WTC11 (cell line): ENCODE results near the gene CYGB. TPM values are rescaled to one million over a fixed set of nuclear protein-coding genes. Genes with fewer than 3 reads are reported as not detected.

ENCODE experiments used
- ATAC-seq: fragments of 200-7000 bp; cut with Tn5 transposase; 2 replicates; pipeline ENCODE4 v1.10.0; 2021; ENCODE audit warnings: mild to moderate bottlenecking, moderate library complexity
- CTCF ChIA-PET: fragments of 300-600 bp; sonication (Branson Sonifier 250); formaldehyde crosslinking; loops from one replicate; lab custom pipeline; 2021; ENCODE audit warnings: antibody characterized with exemption; lab: Charles Lee
- POLR2A ChIA-PET: fragments of 350-600 bp; sonication (Branson Sonifier 250); formaldehyde crosslinking; loops from one replicate; lab custom pipeline; 2021; ENCODE audit warnings: antibody characterized with exemption; lab: Charles Lee
- DNase-seq: peaks from one replicate; pipeline ENCODE4 v3.0.0; 2021; ENCODE audit warnings: low spot score
- H3K27ac Mint-ChIP-seq: 2 replicates; pipeline ENCODE4 v1.8.0; 2021; ENCODE audit warnings: mixed read lengths
- H3K27me3 Mint-ChIP-seq: 2 replicates; pipeline ENCODE4 v1.8.0; 2021; ENCODE audit warnings: low read depth, mild to moderate bottlenecking, moderate library complexity, mixed read lengths
- H3K36me3 Mint-ChIP-seq: 2 replicates; pipeline ENCODE4 v1.8.0; 2021; ENCODE audit warnings: mixed read lengths
- H3K4me1 Mint-ChIP-seq: 2 replicates; pipeline ENCODE4 v1.8.0; 2022; ENCODE audit warnings: mixed read lengths
- H3K4me3 Mint-ChIP-seq: 2 replicates; pipeline ENCODE4 v1.8.0; 2021; ENCODE audit warnings: mild to moderate bottlenecking, moderate library complexity, mixed read lengths
- H3K9me3 Mint-ChIP-seq: 2 replicates; pipeline ENCODE4 v1.8.0; 2021; ENCODE audit warnings: mixed read lengths
- ATF2 ChIP-seq: sonication (generic); formaldehyde crosslinking; IDR thresholded peaks from 2 replicates; pipeline ENCODE4 v1.8.1; 2022; ENCODE audit warnings: low read depth, missing genetic modification reagents, borderline replicate concordance
- ATF6 ChIP-seq: sonication (generic); formaldehyde crosslinking; IDR thresholded peaks from 2 replicates; pipeline ENCODE4 v1.8.1; 2023; ENCODE audit warnings: mild to moderate bottlenecking, missing genetic modification reagents
- CREB1 ChIP-seq: sonication (generic); formaldehyde crosslinking; IDR thresholded peaks from 2 replicates; pipeline ENCODE4 v1.8.0; 2023; ENCODE audit warnings: mild to moderate bottlenecking, missing genetic modification reagents
- E2F4 ChIP-seq: sonication (generic); formaldehyde crosslinking; IDR thresholded peaks from 2 replicates; pipeline ENCODE4 v1.8.1; 2022; ENCODE audit warnings: low read depth, mild to moderate bottlenecking, moderate library complexity, missing genetic modification reagents, borderline replicate concordance
- E2F5 ChIP-seq: sonication (generic); formaldehyde crosslinking; IDR thresholded peaks from 2 replicates; pipeline ENCODE4 v1.8.1; 2022; ENCODE audit warnings: mild to moderate bottlenecking, moderate library complexity, missing genetic modification reagents
- ELF4 ChIP-seq: sonication (generic); formaldehyde crosslinking; IDR thresholded peaks from 2 replicates; pipeline ENCODE4 v1.8.1; 2022; ENCODE audit warnings: low read depth, mild to moderate bottlenecking, moderate library complexity, missing genetic modification reagents
- ESRRA ChIP-seq: sonication (generic); formaldehyde crosslinking; IDR thresholded peaks from 2 replicates; pipeline ENCODE4 v1.8.1; 2022; ENCODE audit warnings: mild to moderate bottlenecking, missing genetic modification reagents, borderline replicate concordance
- FOXP1 ChIP-seq: sonication (generic); formaldehyde crosslinking; IDR thresholded peaks from 2 replicates; pipeline ENCODE4 v1.8.0; 2022; ENCODE audit warnings: missing genetic modification reagents, mild to moderate bottlenecking, moderate library complexity, borderline replicate concordance
- HMGXB4 ChIP-seq: sonication (generic); formaldehyde crosslinking; IDR thresholded peaks from 2 replicates; pipeline ENCODE4 v1.8.1; 2023; ENCODE audit warnings: mild to moderate bottlenecking, moderate library complexity, missing genetic modification reagents
- NFATC4 ChIP-seq: fragments of 250-450 bp; sonication (Bioruptor Pico); IDR thresholded peaks from 2 replicates; pipeline ENCODE4 v1.9.0; 2021; ENCODE audit warnings: mild to moderate bottlenecking
- NFE2L1 ChIP-seq: sonication (generic); formaldehyde crosslinking; IDR thresholded peaks from 2 replicates; pipeline ENCODE4 v1.8.1; 2023; ENCODE audit warnings: missing genetic modification reagents
- NR3C1 ChIP-seq: sonication (generic); formaldehyde crosslinking; conservative IDR thresholded peaks from 2 replicates; pipeline ENCODE4 v1.8.1; 2023; ENCODE audit warnings: low read depth, mild to moderate bottlenecking, missing genetic modification reagents
- RELA ChIP-seq: sonication (generic); formaldehyde crosslinking; IDR thresholded peaks from 2 replicates; pipeline ENCODE4 v1.8.1; 2022; ENCODE audit warnings: missing genetic modification reagents, mild to moderate bottlenecking, borderline replicate concordance
- SMAD4 ChIP-seq: sonication (generic); formaldehyde crosslinking; IDR thresholded peaks from 2 replicates; pipeline ENCODE4 v1.8.0; 2022; ENCODE audit warnings: mild to moderate bottlenecking, missing genetic modification reagents
- TEAD1 ChIP-seq: sonication (generic); formaldehyde crosslinking; IDR thresholded peaks from 2 replicates; pipeline ENCODE4 v1.8.0; 2022; ENCODE audit warnings: mild to moderate bottlenecking, missing genetic modification reagents
- ZBTB43 ChIP-seq: sonication (generic); formaldehyde crosslinking; IDR thresholded peaks from 2 replicates; pipeline ENCODE4 v1.8.1; 2023; ENCODE audit warnings: mild to moderate bottlenecking, missing genetic modification reagents
- ZMAT4 ChIP-seq: fragments of 250-450 bp; sonication (Bioruptor Pico); IDR thresholded peaks from 2 replicates; pipeline ENCODE4 v1.9.0; 2021; ENCODE audit warnings: mild to moderate bottlenecking
- ZNF232 ChIP-seq: sonication (generic); formaldehyde crosslinking; IDR thresholded peaks from 2 replicates; pipeline ENCODE4 v1.8.0; 2022; ENCODE audit warnings: mild to moderate bottlenecking, missing genetic modification reagents
- ZNF416 ChIP-seq: fragments of 250-450 bp; sonication (Bioruptor Pico); IDR thresholded peaks from 2 replicates; pipeline ENCODE4 v1.9.0; 2021; ENCODE audit warnings: mild to moderate bottlenecking, inconsistent platforms
- ZNF425 ChIP-seq: fragments of 250-450 bp; sonication (Bioruptor Pico); conservative IDR thresholded peaks from 2 replicates; pipeline ENCODE4 v1.9.0; 2021; ENCODE audit warnings: mild to moderate bottlenecking
- ZNF671 ChIP-seq: fragments of 250-450 bp; sonication (Bioruptor Pico); IDR thresholded peaks from 2 replicates; pipeline ENCODE4 v1.8.0; 2021; ENCODE audit warnings: mild to moderate bottlenecking
- total RNA-seq: library from RNA; stranded (reverse); gene quantifications from 3 replicates; pipeline ENCODE4 v1.2.3, GENCODE V29; 2021

CYGB gene
- total RNA-seq, 1 experiment from 2014 or later = 3.6 TPM

- CTCF ChIA-PET = interaction anchor here (0.6 to 5.4 kb wide), 15 partner anchors 10 to 162 kb away, joined by 3 to 81 read pairs (median 5); partner anchors contain the start of gene AANAT
- POLR2A ChIA-PET = interaction anchor here (1.1 kb wide), 1 partner anchor 11 kb away, joined by 4 read pairs; no protein-coding TSS in a partner anchor
- Mint-ChIP-seq H3K36me3 (no peaks in the 10 kb centered on the region), H3K4me1 (peaks cover 27% of the 10 kb centered on the region), H3K9me3 (no peaks in the 10 kb centered on the region), H3K4me3 (no peak overlapping the region), H3K27me3 (peaks cover 4% of the 10 kb centered on the region; the same call in 1 of the 2 replicates), H3K27ac (no peak overlapping the region)
- ATAC-seq (no peak), DNase-seq (no peak)
- TF ChIP-seq ZNF232 (CRISPR knock-in tag) = no peak
- no peak for TF ChIP-seq CREB1 (CRISPR knock-in tag)
- TF ChIP-seq ATF2 (CRISPR knock-in tag) = no peak
- no peak for TF ChIP-seq ZNF425 (CRISPR knock-in tag)
- no peak for TF ChIP-seq FOXP1 (CRISPR knock-in tag)
- no peak for TF ChIP-seq RELA (CRISPR knock-in tag)
- TF ChIP-seq NFATC4 (CRISPR knock-in tag) = no peak
- TF ChIP-seq SMAD4 = no peak
- TF ChIP-seq ESRRA = no peak
- no peak for TF ChIP-seq ZBTB43
- no peak for TF ChIP-seq E2F4 (CRISPR knock-in tag)
- no peak for TF ChIP-seq ZNF671 (CRISPR knock-in tag)
- TF ChIP-seq NFE2L1 (CRISPR knock-in tag) = no peak
Measured at GRCh38 chr17:76545918-76546555, 8.5 kb upstream of the CYGB start.

- ATAC-seq (no peak), DNase-seq (no peak)
- no peaks in the 10 kb centered on the region for H3K36me3 Mint-ChIP-seq
- peaks cover 9% of the 10 kb centered on the region for H3K27me3 Mint-ChIP-seq
- ChIA-PET POLR2A (interaction anchor here (1.4 kb wide), 1 partner anchor 13 kb away, joined by 4 read pairs; no protein-coding TSS in a partner anchor), CTCF (interaction anchor here (0.6 to 5.4 kb wide), 10 partner anchors 12 to 179 kb away, joined by 3 to 81 read pairs (median 10); no protein-coding TSS in a partner anchor)
- no peaks in the 10 kb centered on the region for H3K9me3 Mint-ChIP-seq
- no peak overlapping the region for H3K4me3 Mint-ChIP-seq
- H3K27ac Mint-ChIP-seq = no peak overlapping the region
- peaks cover 28% of the 10 kb centered on the region for H3K4me1 Mint-ChIP-seq
- TF ChIP-seq NR3C1 (CRISPR knock-in tag) = no peak
- no peak for TF ChIP-seq E2F5
- TF ChIP-seq ZNF416 (CRISPR knock-in tag) = no peak
- TF ChIP-seq ATF6 = no peak
- TF ChIP-seq FOXP1 (CRISPR knock-in tag) = no peak
- TF ChIP-seq ELF4 = no peak
- no peak for TF ChIP-seq HMGXB4 (CRISPR knock-in tag)
- TF ChIP-seq ZNF671 (CRISPR knock-in tag) = no peak
- TF ChIP-seq TEAD1 (CRISPR knock-in tag) = no peak
- no peak for TF ChIP-seq ZMAT4
Measured at GRCh38 chr17:76544546-76545365, 7.2 kb upstream of the CYGB start.
